ENCODE measurements around the gene SLAMF9.

GRCh38 chr1:159925719-159926078 is 28.3 kb downstream of the SLAMF9 start:
- TF ChIP-seq CTCF (IDR thresholded peaks at IDR 0.05): no peak
- no peak for TF ChIP-seq ZFX (IDR thresholded peaks at IDR 0.05; ENCODE audit: borderline replicate concordance)

All from 22Rv1 (cell line).